ENCODE measurements around the gene SPRYD3.

SPRYD3 gene

GRCh38 chr12:53101931-53102781, 23.0 kb upstream of the SPRYD3 start:
- TF ChIP-seq POU2F2 (IDR thresholded peaks at IDR 0.05; ENCODE audit: low read depth, low read length) (no peak), PAX5 (IDR thresholded peaks at IDR 0.05; ENCODE audit: insufficient read depth, low read length, severe bottlenecking) (no peak), TAF1 (IDR thresholded peaks at IDR 0.05; ENCODE audit: low read depth, low read length) (no peak), POLR2A (IDR thresholded peaks at IDR 0.05; ENCODE audit: low read depth, low read length) (no peak), POLR2AphosphoS5 (IDR thresholded peaks at IDR 0.05; ENCODE audit: low read depth, low read length) (no peak), SPI1 (IDR thresholded peaks at IDR 0.05; ENCODE audit: low read depth, low read length) (no peak)
- DNase-seq (ENCODE audit: insufficient read length, low spot score): no peak
- FAIRE-seq: no peak

GRCh38 chr12:53101266-53101665, 22.1 kb upstream of the SPRYD3 start:
- FAIRE-seq (no peak), DNase-seq (ENCODE audit: insufficient read length, low spot score) (no peak)
- TF ChIP-seq POU2F2 (IDR thresholded peaks at IDR 0.05; ENCODE audit: low read depth, low read length) (no peak), POLR2AphosphoS5 (IDR thresholded peaks at IDR 0.05; ENCODE audit: low read depth, low read length) (no peak), TAF1 (IDR thresholded peaks at IDR 0.05; ENCODE audit: low read depth, low read length) (no peak), SPI1 (IDR thresholded peaks at IDR 0.05; ENCODE audit: low read depth, low read length) (no peak), PAX5 (IDR thresholded peaks at IDR 0.05; ENCODE audit: insufficient read depth, low read length, severe bottlenecking) (no peak), POLR2A (IDR thresholded peaks at IDR 0.05; ENCODE audit: low read depth, low read length) (no peak)

GRCh38 chr12:53100466-53101151, 21.4 kb upstream of the SPRYD3 start:
- TF ChIP-seq POU2F2 (IDR thresholded peaks at IDR 0.05; ENCODE audit: low read depth, low read length): no peak
- no peak for TF ChIP-seq POLR2AphosphoS5 (IDR thresholded peaks at IDR 0.05; ENCODE audit: low read depth, low read length)
- DNase-seq (ENCODE audit: insufficient read length, low spot score): no peak
- FAIRE-seq: no peak

- DNase-seq (ENCODE audit: insufficient read length, low spot score) (peak; percentile 65), FAIRE-seq (no peak)
Observed at GRCh38 chr12:53099071-53099882, 20.1 kb upstream of the SPRYD3 start.

GRCh38 chr12:53098354-53098981, 19.3 kb upstream of the SPRYD3 start:
- FAIRE-seq (no peak), DNase-seq (ENCODE audit: insufficient read length, low spot score) (no peak)
- no peak for TF ChIP-seq POLR2A (IDR thresholded peaks at IDR 0.05; ENCODE audit: low read depth, low read length)
- TF ChIP-seq PAX5 (IDR thresholded peaks at IDR 0.05; ENCODE audit: insufficient read depth, low read length, severe bottlenecking): no peak
- TF ChIP-seq POLR2AphosphoS5 (IDR thresholded peaks at IDR 0.05; ENCODE audit: low read depth, low read length): no peak
- no peak for TF ChIP-seq SPI1 (IDR thresholded peaks at IDR 0.05; ENCODE audit: low read depth, low read length)
- TF ChIP-seq POU2F2 (IDR thresholded peaks at IDR 0.05; ENCODE audit: low read depth, low read length): no peak
- no peak for TF ChIP-seq TAF1 (IDR thresholded peaks at IDR 0.05; ENCODE audit: low read depth, low read length)

More at GRCh38 chr12:53099071-53099882, 20.1 kb upstream of the SPRYD3 start:
- TF ChIP-seq POU2F2 (IDR thresholded peaks at IDR 0.05; ENCODE audit: low read depth, low read length) (no peak), PAX5 (IDR thresholded peaks at IDR 0.05; ENCODE audit: insufficient read depth, low read length, severe bottlenecking) (no peak), POLR2AphosphoS5 (IDR thresholded peaks at IDR 0.05; ENCODE audit: low read depth, low read length) (no peak), POLR2A (IDR thresholded peaks at IDR 0.05; ENCODE audit: low read depth, low read length) (no peak), TAF1 (IDR thresholded peaks at IDR 0.05; ENCODE audit: low read depth, low read length) (no peak), SPI1 (IDR thresholded peaks at IDR 0.05; ENCODE audit: low read depth, low read length) (no peak)

DNA sequence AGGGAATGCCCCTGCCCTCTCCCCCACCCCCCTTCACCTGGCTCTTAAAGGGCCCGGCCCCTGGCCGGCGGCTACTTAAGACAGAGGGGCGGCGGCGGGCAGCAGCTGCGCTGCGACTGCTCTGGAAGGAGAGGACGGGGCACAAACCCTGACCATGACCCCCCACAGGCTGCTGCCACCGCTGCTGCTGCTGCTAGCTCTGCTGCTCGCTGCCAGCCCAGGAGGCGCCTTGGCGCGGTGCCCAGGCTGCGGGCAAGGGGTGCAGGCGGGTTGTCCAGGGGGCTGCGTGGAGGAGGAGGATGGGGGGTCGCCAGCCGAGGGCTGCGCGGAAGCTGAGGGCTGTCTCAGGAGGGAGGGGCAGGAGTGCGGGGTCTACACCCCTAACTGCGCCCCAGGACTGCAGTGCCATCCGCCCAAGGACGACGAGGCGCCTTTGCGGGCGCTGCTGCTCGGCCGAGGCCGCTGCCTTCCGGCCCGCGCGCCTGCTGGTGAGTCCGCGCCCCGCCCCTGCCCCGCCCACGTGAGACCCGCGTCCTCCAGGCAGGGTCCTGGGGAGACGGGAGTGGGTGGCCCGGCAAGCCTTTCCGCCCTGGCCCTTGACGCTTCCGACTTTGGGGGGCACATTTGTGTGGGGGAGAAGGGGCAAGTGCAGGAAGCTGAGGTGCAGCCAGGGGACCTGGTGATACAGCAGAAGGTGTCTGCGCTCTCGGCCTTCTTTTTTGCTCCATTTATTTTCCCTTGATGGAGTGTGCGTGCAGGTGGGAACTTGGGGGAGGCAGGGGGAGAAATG, 18.6 kb upstream of the SPRYD3 start, which contains the start of gene IGFBP6:
Gene IGFBP6, plus strand, starts transcription at position 104 of the 790 bp plus-strand sequence. Its CDS starts 51 bp downstream, at position 155.
- FAIRE-seq: peak; percentile 61
- no peak for DNase-seq (ENCODE audit: insufficient read length, low spot score)
- no peak for TF ChIP-seq POLR2A (IDR thresholded peaks at IDR 0.05; ENCODE audit: low read depth, low read length)
- no peak for TF ChIP-seq SPI1 (IDR thresholded peaks at IDR 0.05; ENCODE audit: low read depth, low read length)
- TF ChIP-seq POLR2AphosphoS5 (IDR thresholded peaks at IDR 0.05; ENCODE audit: low read depth, low read length): no peak
- TF ChIP-seq TAF1 (IDR thresholded peaks at IDR 0.05; ENCODE audit: low read depth, low read length): no peak
- TF ChIP-seq PAX5 (IDR thresholded peaks at IDR 0.05; ENCODE audit: insufficient read depth, low read length, severe bottlenecking): no peak
- TF ChIP-seq POU2F2 (IDR thresholded peaks at IDR 0.05; ENCODE audit: low read depth, low read length): no peak

GRCh38 chr12:53097207-53097563, 18.0 kb upstream of the SPRYD3 start:
- no peak for TF ChIP-seq POLR2AphosphoS5 (IDR thresholded peaks at IDR 0.05; ENCODE audit: low read depth, low read length)
- DNase-seq (ENCODE audit: insufficient read length, low spot score) (no peak), FAIRE-seq (no peak)

DNA sequence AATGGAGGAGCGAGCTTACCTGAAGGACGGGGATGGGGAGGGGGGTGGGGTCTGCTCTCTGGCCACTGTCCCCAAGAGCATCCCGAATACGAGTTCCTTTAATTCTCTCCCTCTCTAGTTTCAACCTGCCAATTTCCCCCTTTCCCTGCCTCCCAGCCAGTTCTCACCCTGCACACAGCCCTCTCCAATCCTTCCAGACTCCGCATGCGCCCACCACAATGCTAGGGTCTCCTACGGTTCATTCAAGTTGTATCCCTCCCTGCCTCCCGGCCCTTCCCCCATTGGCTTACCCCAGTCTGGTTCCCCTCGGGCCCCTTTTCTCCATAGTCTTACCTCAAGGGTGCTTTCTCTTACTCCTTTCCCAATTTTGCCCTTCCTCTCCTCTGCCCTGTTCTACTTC, 17.6 kb upstream of the SPRYD3 start:
- DNase-seq (ENCODE audit: insufficient read length, low spot score) (no peak), FAIRE-seq (no peak)
- TF ChIP-seq POLR2AphosphoS5 (IDR thresholded peaks at IDR 0.05; ENCODE audit: low read depth, low read length): no peak
- TF ChIP-seq SPI1 (IDR thresholded peaks at IDR 0.05; ENCODE audit: low read depth, low read length): no peak
- TF ChIP-seq POU2F2 (IDR thresholded peaks at IDR 0.05; ENCODE audit: low read depth, low read length): no peak
- TF ChIP-seq TAF1 (IDR thresholded peaks at IDR 0.05; ENCODE audit: low read depth, low read length): no peak
- TF ChIP-seq PAX5 (IDR thresholded peaks at IDR 0.05; ENCODE audit: insufficient read depth, low read length, severe bottlenecking): no peak
- no peak for TF ChIP-seq POLR2A (IDR thresholded peaks at IDR 0.05; ENCODE audit: low read depth, low read length)
